HUES48 (cell line): ENCODE measurements around the gene PFN3.

ENCODE experiments used
- H3K27ac ChIP-seq: one replicate; pipeline ENCODE4 v1.7.0; 2013; ENCODE audit warnings: low read depth, low read length, inconsistent platforms
- H3K27me3 ChIP-seq: 2 replicates; pipeline ENCODE4 v1.6.1; 2013; ENCODE audit warnings: mild to moderate bottlenecking, low read length; ENCODE audit not compliant: control insufficient read depth, insufficient read depth
- H3K36me3 ChIP-seq: 2 replicates; pipeline ENCODE4 v1.6.1; 2013; ENCODE audit warnings: low read length; ENCODE audit not compliant: control insufficient read depth, insufficient read depth
- H3K4me1 ChIP-seq: 2 replicates; pipeline ENCODE4 v1.6.1; 2013; ENCODE audit warnings: mild to moderate bottlenecking, low read length; ENCODE audit not compliant: control insufficient read depth, insufficient read depth
- H3K4me3 ChIP-seq: 2 replicates; pipeline ENCODE4 v1.5.1; 2013; ENCODE audit warnings: mild to moderate bottlenecking, low read depth, low read length
- H3K9ac ChIP-seq: 2 replicates; pipeline ENCODE4 v1.6.1; 2013; ENCODE audit warnings: mild to moderate bottlenecking, low read depth, low read length, moderate library complexity
- H3K9me3 ChIP-seq: 2 replicates; pipeline ENCODE4 v1.6.1; 2013; ENCODE audit warnings: low read length; ENCODE audit not compliant: control insufficient read depth, insufficient read depth

The PFN3 gene

GRCh38 chr5:177399997-177400868 is at the start of gene PFN3:
Gene PFN3 (minus strand): TSS chr5:177400661. CDS start chr5:177400576, 85 bp downstream.
- H3K9ac ChIP-seq: no peak within 1 kb of the TSS
- no peaks in the 10 kb centered on the region for H3K36me3 ChIP-seq
- no peak within 1 kb of the TSS for H3K27ac ChIP-seq
- H3K4me3 ChIP-seq: no peak within 1 kb of the TSS
- peaks cover 10% of the 10 kb centered on the region; the same call in 1 of the 2 replicates for H3K4me1 ChIP-seq
- H3K9me3 ChIP-seq: no peaks in the 10 kb centered on the region
- H3K27me3 ChIP-seq: peaks cover 51% of the 10 kb centered on the region

- H3K9me3 ChIP-seq: no peaks in the 10 kb centered on the region
- no peak overlapping the region for H3K4me3 ChIP-seq
- H3K27ac ChIP-seq: no peak overlapping the region
- no peaks in the 10 kb centered on the region for H3K36me3 ChIP-seq
- no peak overlapping the region for H3K9ac ChIP-seq
- H3K27me3 ChIP-seq: peaks cover 31% of the 10 kb centered on the region
- H3K4me1 ChIP-seq: peaks cover 32% of the 10 kb centered on the region
These were observed 48.9 kb upstream of the PFN3 start for GRCh38 chr5:177449140-177450061.

- peak overlapping the region; percentile 57; the same call in 1 of the 2 replicates for H3K4me3 ChIP-seq
- no peaks in the 10 kb centered on the region for H3K36me3 ChIP-seq
- peak overlapping the region; percentile 67; the same call in 1 of the 2 replicates for H3K9ac ChIP-seq
- peaks cover 26% of the 10 kb centered on the region for H3K4me1 ChIP-seq
- H3K27ac ChIP-seq: peak overlapping the region; percentile 88
- peaks cover 26% of the 10 kb centered on the region for H3K27me3 ChIP-seq
- no peaks in the 10 kb centered on the region for H3K9me3 ChIP-seq
These were observed 47.9 kb upstream of the PFN3 start for GRCh38 chr5:177448244-177448950.

- no peaks in the 10 kb centered on the region for H3K36me3 ChIP-seq
- H3K9ac ChIP-seq: peak overlapping the region; percentile 67
- H3K27ac ChIP-seq: peak overlapping the region; percentile 88
- H3K4me3 ChIP-seq: peak overlapping the region; percentile 57
- peaks cover 24% of the 10 kb centered on the region for H3K4me1 ChIP-seq
- H3K9me3 ChIP-seq: no peaks in the 10 kb centered on the region
- peaks cover 21% of the 10 kb centered on the region for H3K27me3 ChIP-seq
These were observed 47.3 kb upstream of the PFN3 start for GRCh38 chr5:177447611-177448243.

GRCh38 chr5:177447066-177447610 is 46.7 kb upstream of the PFN3 start:
- peaks cover 5% of the 10 kb centered on the region; the same call in 1 of the 2 replicates for H3K36me3 ChIP-seq
- peak overlapping the region; percentile 88 for H3K27ac ChIP-seq
- no peaks in the 10 kb centered on the region for H3K9me3 ChIP-seq
- peaks cover 21% of the 10 kb centered on the region for H3K4me1 ChIP-seq
- H3K9ac ChIP-seq: peak overlapping the region; percentile 73; the same call in 1 of the 2 replicates
- H3K4me3 ChIP-seq: peak overlapping the region; percentile 80
- H3K27me3 ChIP-seq: peaks cover 21% of the 10 kb centered on the region

GRCh38 chr5:177446200-177447065 is 46.0 kb upstream of the PFN3 start, which contains the start of gene PRR7:
Gene PRR7 (plus strand): TSS chr5:177446814. CDS start chr5:177455068, 8,254 bp downstream.
- Histone ChIP-seq H3K4me1 (peaks cover 21% of the 10 kb centered on the region), H3K4me3 (peak within 1 kb of the TSS; percentile 80), H3K36me3 (peaks cover 5% of the 10 kb centered on the region; the same call in 1 of the 2 replicates), H3K9ac (peak within 1 kb of the TSS; percentile 73), H3K9me3 (no peaks in the 10 kb centered on the region), H3K27ac (peak within 1 kb of the TSS; percentile 88), H3K27me3 (peaks cover 21% of the 10 kb centered on the region)

GRCh38 chr5:177445917-177446199 is 45.4 kb upstream of the PFN3 start:
- peaks cover 21% of the 10 kb centered on the region for H3K4me1 ChIP-seq

GRCh38 chr5:177445052-177445916 is 44.8 kb upstream of the PFN3 start:
- H3K4me3 ChIP-seq: no peak overlapping the region
- H3K36me3 ChIP-seq: peaks cover 5% of the 10 kb centered on the region; the same call in 1 of the 2 replicates
- peaks cover 25% of the 10 kb centered on the region for H3K4me1 ChIP-seq
- no peak overlapping the region for H3K9ac ChIP-seq
- H3K27ac ChIP-seq: no peak overlapping the region
- peaks cover 16% of the 10 kb centered on the region for H3K27me3 ChIP-seq
- no peaks in the 10 kb centered on the region for H3K9me3 ChIP-seq

More at GRCh38 chr5:177445917-177446199, 45.4 kb upstream of the PFN3 start:
- Histone ChIP-seq H3K4me3 (peak overlapping the region; percentile 80), H3K9me3 (no peaks in the 10 kb centered on the region), H3K27me3 (peaks cover 19% of the 10 kb centered on the region), H3K36me3 (peaks cover 5% of the 10 kb centered on the region; the same call in 1 of the 2 replicates), H3K9ac (no peak overlapping the region), H3K27ac (no peak overlapping the region)
